GM18520 (cell line): ENCODE results near the gene ARHGAP25.
A peak's percentile ranks its signal among the peaks of the same experiment; 100 is the strongest.

Source experiments
- ATAC-seq: cut with Tn5 transposase; IDR thresholded peaks from one replicate; pipeline ENCODE4 v1.9.1; 2021; ENCODE audit not compliant: unreplicated experiment

Gene ARHGAP25

GRCh38 chr2:68734688-68735525 is at the start of gene ARHGAP25:
Gene ARHGAP25 (plus strand): TSS chr2:68734811. CDS start chr2:68735200, 389 bp downstream.
- ATAC-seq = peak; percentile 34

GRCh38 chr2:68686178-68686577 is 48.4 kb upstream of the ARHGAP25 start:
- no peak for ATAC-seq

GRCh38 chr2:68687018-68687417 is 47.6 kb upstream of the ARHGAP25 start:
- no peak for ATAC-seq

GRCh38 chr2:68689553-68690537 is 44.8 kb upstream of the ARHGAP25 start:
- ATAC-seq = peak; percentile 85

DNA sequence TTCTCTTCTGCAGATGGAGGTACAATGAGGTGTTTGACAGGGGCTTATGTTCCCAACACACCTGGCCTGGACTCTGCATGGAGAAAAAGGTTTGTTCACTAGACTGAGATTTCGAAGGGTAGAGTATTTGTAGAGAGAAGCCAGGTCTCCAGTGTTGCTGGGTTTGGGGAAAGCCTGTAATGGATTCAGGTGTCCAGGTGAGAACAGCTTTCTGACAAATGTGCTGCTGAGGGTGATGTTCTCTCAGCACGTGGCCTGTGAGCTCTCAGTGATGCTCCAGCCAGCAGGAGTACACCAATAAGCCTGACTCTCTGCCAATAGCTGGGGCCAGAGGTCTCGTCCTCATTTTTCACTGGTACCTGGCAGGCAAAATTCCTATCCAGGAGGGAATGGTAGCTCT is 43.8 kb upstream of the ARHGAP25 start:
- no peak for ATAC-seq

DNA sequence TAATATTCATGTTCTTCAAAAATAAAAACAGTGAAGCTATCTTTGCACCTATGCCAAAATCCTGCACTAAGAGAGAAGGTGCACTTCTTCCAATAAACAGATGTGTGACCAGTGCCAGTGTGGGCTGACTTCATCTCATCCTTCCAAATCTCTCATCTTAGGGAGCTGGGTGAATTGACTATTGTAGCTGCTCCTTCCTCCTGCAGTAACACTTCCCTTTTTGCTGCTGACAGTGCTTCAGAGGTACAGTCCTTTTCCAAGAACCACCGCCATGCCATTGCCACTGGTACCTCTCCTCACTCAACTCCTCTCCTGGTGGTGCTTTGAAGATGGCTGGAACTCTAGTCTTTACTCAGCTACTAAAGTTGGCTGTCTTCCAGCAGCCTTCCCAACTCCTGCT is 42.1 kb upstream of the ARHGAP25 start:
- no peak for ATAC-seq

DNA sequence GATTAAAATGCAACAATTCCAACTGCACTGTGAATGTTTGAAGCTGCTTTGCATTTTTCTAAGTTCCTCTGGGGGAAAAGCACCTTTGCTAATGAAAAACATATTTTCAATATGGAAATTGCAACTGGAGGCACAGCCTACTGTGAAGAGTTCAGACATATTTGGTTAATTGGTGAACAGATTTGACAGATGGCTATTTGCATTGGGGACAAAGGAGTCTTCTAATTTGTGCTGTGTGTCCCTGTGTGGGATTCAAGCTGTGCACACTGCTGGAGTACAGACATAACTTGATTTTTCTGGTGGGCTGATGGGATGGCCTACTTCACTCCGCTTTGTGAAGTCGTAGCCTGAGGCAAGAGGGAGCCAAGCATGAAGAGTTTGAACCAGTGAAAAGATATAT is 40.7 kb upstream of the ARHGAP25 start:
- no peak for ATAC-seq

GRCh38 chr2:68695971-68696370 is 38.6 kb upstream of the ARHGAP25 start:
- ATAC-seq = no peak

- ATAC-seq = no peak
Measured at GRCh38 chr2:68696554-68696953, 38.1 kb upstream of the ARHGAP25 start.

DNA sequence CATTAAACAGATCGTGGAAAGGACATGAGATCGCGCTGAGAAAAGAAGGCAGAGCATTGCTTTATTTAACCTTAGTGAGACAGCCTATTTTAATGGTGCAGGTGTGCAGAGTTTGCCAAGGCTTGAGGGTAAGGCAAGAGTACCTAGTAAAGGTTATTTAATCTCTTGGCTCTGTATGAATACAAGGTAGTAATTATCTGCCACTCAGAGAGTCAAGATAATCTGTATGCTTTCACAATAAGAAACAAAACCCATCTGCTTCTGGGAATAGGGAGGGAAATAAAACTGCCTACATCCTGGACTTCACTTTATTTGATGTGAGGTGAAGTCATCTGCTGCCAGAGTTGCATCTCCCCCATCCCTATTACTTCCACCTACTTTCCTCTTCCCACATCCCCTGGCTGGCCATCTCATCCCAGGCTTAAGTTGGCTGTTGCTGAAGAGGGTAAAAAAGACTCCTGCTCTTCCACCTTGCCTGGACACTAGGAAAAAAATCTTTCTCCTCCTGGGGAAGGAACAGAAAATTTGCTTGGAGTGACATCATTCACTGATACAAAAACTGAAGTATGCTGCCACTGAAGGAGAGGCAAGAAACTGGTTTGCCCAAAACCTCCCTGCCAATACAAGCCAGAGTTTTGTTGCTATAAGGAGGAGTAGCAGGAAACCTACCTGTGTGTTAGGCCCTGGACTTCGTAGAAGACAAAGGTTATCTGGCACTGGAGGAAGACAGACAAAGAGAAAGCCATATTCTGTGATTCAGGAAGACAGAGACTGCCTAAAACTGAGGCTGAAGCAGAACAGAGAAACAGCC is 35.8 kb upstream of the ARHGAP25 start:
- no peak for ATAC-seq

GRCh38 chr2:68700560-68700959 is 34.1 kb upstream of the ARHGAP25 start:
- no peak for ATAC-seq

DNA sequence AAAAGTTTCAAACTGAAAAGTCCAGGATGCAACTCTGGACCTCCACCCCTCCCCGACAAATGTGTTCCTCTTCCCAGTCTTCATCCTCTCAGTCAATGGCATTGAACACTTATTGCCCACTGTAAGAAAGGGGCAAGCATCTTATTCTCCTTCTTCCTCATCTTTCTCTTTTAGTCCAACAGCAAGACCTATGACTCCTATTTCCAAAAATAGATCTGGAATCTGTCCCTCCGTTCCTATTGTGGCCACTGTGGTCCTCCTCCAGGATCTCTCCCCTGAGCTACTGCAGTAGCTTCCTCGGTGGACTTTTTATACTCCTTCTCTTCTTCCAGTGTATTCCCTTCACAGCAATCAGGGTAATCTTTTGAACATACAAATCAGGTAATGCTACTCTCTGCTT is 28.0 kb upstream of the ARHGAP25 start:
- ATAC-seq = no peak

GRCh38 chr2:68708629-68709028 is 26.0 kb upstream of the ARHGAP25 start:
- no peak for ATAC-seq

DNA sequence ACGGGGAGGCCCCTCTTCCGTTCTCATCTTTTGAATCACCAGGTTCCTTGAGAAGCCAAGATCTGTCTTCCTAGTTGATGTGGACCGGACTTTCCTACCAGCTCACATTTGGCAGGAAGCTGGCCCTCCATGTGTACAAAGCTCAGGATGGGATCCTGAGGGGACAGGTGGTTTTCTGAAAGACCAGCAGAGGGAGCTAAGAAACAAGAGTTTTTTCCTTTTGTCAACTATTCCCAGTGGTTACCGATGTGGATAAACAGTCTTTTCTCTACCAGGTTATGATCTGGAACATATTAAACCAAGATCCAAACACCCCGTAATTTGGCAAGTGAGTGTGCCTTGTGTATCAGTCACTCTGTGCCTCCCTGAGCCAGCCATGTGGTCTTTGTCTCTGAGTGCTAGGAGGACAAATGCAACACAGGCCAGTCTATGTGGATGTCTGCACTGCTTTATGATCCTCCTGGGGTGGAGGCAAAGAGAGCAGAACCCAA is 25.1 kb upstream of the ARHGAP25 start:
- ATAC-seq = no peak

GRCh38 chr2:68710336-68710735 is 24.3 kb upstream of the ARHGAP25 start:
- no peak for ATAC-seq

DNA sequence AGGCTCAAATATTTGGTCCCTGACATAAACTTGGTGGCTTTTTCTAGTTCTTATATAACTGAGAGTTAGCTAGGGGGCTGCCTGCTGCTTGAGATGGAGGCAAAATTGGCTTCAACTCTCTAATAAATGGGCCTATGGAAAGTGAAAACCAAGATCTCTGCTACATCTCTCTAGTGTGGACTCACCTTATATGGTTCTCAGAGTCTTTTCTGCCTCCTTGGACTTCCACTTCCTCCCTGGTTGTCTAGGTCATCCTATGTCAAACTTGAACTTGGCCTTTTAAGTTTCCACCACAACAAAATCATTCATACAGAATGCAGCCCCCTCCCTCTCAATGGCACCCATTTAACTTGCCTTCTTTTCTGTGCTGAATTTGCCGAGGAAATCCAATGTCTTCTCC is 23.9 kb upstream of the ARHGAP25 start:
- no peak for ATAC-seq

DNA sequence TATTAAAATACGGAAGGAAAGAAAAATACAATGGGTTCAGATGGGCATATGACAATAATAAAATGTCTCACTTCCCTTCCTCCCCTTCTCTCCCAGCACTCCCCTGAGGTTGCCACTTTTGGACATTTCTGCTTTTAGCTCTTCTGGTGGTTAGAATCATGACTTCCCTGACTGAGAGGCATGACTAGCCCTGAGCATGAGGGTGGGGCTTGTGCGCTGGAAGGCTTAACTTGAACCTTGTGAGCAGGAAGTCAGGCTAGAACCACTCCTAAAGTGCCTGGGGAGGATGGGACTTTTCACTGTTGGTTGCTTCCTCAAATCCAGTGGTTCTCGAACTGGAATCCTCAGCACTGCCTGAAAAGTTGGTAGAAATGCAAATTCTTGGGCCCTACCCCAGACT is 19.7 kb upstream of the ARHGAP25 start:
- peak; percentile 38 for ATAC-seq

DNA sequence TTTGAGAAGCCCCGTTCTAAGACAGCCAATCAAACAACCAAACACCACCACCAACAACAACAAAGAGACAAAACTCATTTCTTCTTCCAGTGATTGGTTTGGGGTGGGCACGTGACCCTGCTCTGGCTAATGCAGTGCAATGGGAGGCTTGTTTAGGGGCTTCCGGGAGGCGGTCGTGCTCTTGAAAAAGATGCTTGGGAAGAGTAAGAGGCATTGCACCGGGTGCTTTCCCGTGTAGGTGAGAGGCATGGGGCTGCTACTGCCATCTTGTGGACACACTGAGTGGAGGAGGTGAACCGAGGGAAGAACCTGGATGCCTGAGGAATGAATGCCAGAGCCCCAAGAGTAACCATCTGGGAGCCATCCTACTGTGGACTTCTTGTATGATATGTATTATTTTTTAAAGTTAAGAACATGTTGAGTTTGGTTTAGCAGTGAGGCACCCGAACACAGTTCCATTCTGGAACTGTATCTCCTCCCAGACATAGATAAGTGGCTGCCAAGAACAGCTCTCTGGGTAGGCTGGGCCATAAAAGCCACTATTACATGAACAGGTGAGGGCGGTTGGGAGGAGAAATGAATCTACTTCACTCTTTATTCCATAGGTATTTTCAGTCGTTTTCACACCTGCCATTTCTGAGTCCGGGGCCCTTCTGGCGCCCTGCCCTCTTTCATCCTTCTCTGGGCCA is 19.1 kb upstream of the ARHGAP25 start:
- no peak for ATAC-seq

DNA sequence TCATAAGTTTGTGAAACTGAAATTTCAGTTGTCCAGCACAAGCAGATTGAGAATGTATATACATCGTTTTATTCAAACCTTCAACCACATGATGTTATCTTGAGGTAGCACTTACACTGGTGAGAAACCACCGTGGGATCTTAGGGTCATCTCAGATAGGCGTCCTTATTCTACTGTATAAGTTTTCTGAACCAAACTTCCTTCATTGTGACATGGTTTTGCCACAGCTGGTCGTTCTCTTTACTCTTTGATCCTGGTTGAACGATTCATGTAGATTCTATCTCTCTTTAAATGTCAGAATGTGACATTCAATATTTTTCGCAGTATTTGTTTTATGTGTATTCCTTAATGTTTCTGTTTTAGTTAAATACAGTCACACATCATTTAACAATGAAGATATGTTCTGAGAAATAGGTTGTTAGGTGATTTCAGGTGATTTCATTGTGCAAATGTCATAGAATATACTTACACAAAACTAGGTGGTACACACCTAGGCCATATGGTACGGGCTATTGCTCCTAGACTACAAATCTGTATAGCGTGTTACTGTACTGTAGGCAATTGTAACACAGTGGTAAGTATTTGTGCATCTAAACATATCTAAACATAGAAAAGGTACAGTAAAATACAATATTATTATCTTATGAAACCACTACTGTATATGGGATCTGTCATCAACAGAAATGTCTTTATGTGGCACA is 17.9 kb upstream of the ARHGAP25 start:
- peak; percentile 45 for ATAC-seq

DNA sequence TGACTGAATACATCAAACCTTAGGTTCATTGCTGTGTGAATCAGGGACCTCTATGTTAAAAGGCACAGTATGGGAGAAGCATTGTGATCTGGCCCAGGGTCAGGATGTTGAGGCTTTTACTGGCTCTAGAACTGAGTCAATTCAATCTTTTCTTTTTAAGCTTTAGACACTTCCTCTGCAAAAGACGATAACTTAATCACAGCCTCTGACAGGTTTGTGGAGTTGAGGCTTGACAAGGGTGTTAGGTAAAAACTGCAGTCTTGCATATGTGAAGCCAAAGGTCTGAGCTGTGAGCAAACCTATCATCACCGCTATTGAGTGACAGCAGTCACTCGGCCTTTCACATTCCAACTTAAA is 17.3 kb upstream of the ARHGAP25 start:
- peak; percentile 28 for ATAC-seq
